ENCODE data around the gene POR.

DNA sequence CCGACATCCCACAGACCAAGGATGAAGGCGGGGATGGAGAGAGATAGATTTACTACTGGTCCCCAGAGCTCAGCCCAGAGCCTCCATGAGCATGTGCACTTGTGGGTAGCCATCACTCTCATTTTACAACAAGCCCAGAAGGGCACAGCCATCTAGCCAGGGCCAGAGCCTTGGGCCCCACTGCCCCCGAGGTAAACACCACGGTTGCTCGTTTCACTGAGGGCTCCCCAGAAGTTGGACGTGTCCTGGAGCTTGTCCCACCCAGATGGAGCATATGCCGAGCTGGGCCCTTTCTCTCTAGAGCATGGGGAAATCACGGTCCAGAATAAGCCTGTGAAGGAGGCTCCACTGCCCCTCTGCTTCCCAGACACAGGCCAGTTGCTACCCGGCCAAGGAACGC lies 88.4 kb downstream of the POR start:
- TF ChIP-seq, protein P1, sequence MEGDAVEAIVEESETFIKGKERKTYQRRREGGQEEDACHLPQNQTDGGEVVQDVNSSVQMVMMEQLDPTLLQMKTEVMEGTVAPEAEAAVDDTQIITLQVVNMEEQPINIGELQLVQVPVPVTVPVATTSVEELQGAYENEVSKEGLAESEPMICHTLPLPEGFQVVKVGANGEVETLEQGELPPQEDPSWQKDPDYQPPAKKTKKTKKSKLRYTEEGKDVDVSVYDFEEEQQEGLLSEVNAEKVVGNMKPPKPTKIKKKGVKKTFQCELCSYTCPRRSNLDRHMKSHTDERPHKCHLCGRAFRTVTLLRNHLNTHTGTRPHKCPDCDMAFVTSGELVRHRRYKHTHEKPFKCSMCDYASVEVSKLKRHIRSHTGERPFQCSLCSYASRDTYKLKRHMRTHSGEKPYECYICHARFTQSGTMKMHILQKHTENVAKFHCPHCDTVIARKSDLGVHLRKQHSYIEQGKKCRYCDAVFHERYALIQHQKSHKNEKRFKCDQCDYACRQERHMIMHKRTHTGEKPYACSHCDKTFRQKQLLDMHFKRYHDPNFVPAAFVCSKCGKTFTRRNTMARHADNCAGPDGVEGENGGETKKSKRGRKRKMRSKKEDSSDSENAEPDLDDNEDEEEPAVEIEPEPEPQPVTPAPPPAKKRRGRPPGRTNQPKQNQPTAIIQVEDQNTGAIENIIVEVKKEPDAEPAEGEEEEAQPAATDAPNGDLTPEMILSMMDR (IDR thresholded peaks at IDR 0.05) = no peak
- TF ChIP-seq POLR2A (IDR thresholded peaks at IDR 0.05; ENCODE audit: low read depth) = no peak
- TF ChIP-seq POLR2AphosphoS5 (IDR thresholded peaks at IDR 0.05) = no peak
- no peak for TF ChIP-seq EP300 (IDR thresholded peaks at IDR 0.05)

Measured in esophagus muscularis mucosa (tissue), 4 donors.